Suprapubic skin (tissue), 4 donors: ENCODE results near the gene ELMO1.

Experiments
- CTCF ChIP-seq, 2 donors: fragments of 200-600 bp in 1 of 2; fragments of 450-650 bp in 1 of 2; sonication (generic) in 1 of 2; IDR thresholded peaks; one replicate each; pipeline ENCODE4 v1.5.1; 2016 to 2019; ENCODE audit warnings: antibody characterized with exemption in 2 of 2, mild to moderate bottlenecking in 1 of 2, moderate library complexity in 1 of 2
- EP300 ChIP-seq: sonication (generic); formaldehyde crosslinking; IDR thresholded peaks from one replicate; pipeline ENCODE4 v1.6.1; 2017; ENCODE audit warnings: antibody characterized with exemption
- POLR2A ChIP-seq, 2 donors: fragments of 450-650 bp; IDR thresholded peaks; one replicate each; pipeline ENCODE4 v1.6.1; 2017; ENCODE audit warnings: antibody characterized with exemption in 2 of 2, mild to moderate bottlenecking in 2 of 2, moderate library complexity in 2 of 2
- POLR2AphosphoS5 ChIP-seq, 3 donors: sonication (generic); formaldehyde crosslinking; IDR thresholded peaks; one replicate each; pipeline ENCODE4 v1.6.1; 2017; ENCODE audit warnings: antibody characterized with exemption in 3 of 3

GRCh38 chr7:37062560-37062859, 386.2 kb downstream of the ELMO1 start:
- TF ChIP-seq CTCF (IDR thresholded peaks at IDR 0.05) (no peak), POLR2A (IDR thresholded peaks at IDR 0.05) (no peak), POLR2AphosphoS5 (IDR thresholded peaks at IDR 0.05) (no peak), EP300 (no peak)
